GM19397 (cell line): ENCODE results near the gene DFFA.
"Not testable (repeated sequence)": the region's sequence is repeated elsewhere in the genome, so short reads cannot be mapped to it uniquely, and the experiment has no call there.

ENCODE experiments used
- ATAC-seq: cut with Tn5 transposase; IDR thresholded peaks from one replicate; pipeline ENCODE4 v1.9.1; 2021; ENCODE audit warnings: mild to moderate bottlenecking, moderate library complexity; ENCODE audit not compliant: unreplicated experiment

Gene DFFA

GRCh38 chr1:10431070-10431730 lies 41.1 kb downstream of the DFFA start:
- no peak for ATAC-seq

- ATAC-seq = peak; percentile 79
Observed at GRCh38 chr1:10430216-10431069, 41.9 kb downstream of the DFFA start, which contains the start of gene CENPS. CENPS (plus strand) TSS chr1:10430433; CDS start chr1:10430518, 85 bp downstream.

GRCh38 chr1:10429868-10430215 lies 42.5 kb downstream of the DFFA start:
- ATAC-seq = no peak

- ATAC-seq = no peak
Observed at GRCh38 chr1:10428984-10429383, 43.3 kb downstream of the DFFA start.

GRCh38 chr1:10426535-10426848 lies 45.8 kb downstream of the DFFA start:
- ATAC-seq = not testable (repeated sequence)

GRCh38 chr1:10425826-10426534 lies 46.3 kb downstream of the DFFA start:
- not testable (repeated sequence) for ATAC-seq

- no peak for ATAC-seq
Observed at GRCh38 chr1:10424651-10425050, 47.7 kb downstream of the DFFA start.

- ATAC-seq = no peak
Observed at GRCh38 chr1:10424034-10424433, 48.3 kb downstream of the DFFA start.

GRCh38 chr1:10421637-10422036 lies 50.7 kb downstream of the DFFA start:
- no peak for ATAC-seq

- no peak for ATAC-seq
Observed at GRCh38 chr1:10419351-10419750, 53.0 kb downstream of the DFFA start.

- not testable (repeated sequence) for ATAC-seq
Observed at GRCh38 chr1:10418741-10419140, 53.6 kb downstream of the DFFA start.

- not testable (repeated sequence) for ATAC-seq
Observed at GRCh38 chr1:10415967-10416366, 56.4 kb downstream of the DFFA start.

GRCh38 chr1:10415211-10415930 lies 57.0 kb downstream of the DFFA start:
- ATAC-seq = no peak

- no peak for ATAC-seq
Observed at GRCh38 chr1:10407201-10407600, 65.1 kb downstream of the DFFA start.
